ENCODE measurements around the gene TRAT1.

GRCh38 chr3:108775649-108776048, 46.9 kb upstream of the TRAT1 start:
- TF ChIP-seq CTCF (IDR thresholded peaks at IDR 0.05; ENCODE audit: borderline replicate concordance, extremely low read depth, low read length, poor library complexity, severe bottlenecking): no peak
- no peak for TF ChIP-seq EZH2 (IDR thresholded peaks at IDR 0.05; ENCODE audit: borderline replicate concordance, low read depth, low read length, severe bottlenecking)

All from DND-41 (cell line).